ENCODE data around the gene LIMS2. TPM values are rescaled to one million over a fixed set of nuclear protein-coding genes. Genes with fewer than 3 reads are reported as not detected.

Gene LIMS2, protein sequence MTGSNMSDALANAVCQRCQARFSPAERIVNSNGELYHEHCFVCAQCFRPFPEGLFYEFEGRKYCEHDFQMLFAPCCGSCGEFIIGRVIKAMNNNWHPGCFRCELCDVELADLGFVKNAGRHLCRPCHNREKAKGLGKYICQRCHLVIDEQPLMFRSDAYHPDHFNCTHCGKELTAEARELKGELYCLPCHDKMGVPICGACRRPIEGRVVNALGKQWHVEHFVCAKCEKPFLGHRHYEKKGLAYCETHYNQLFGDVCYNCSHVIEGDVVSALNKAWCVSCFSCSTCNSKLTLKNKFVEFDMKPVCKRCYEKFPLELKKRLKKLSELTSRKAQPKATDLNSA
- 100 to 1,000 TPM; 210 to 235 TPM for total RNA-seq
- long read RNA-seq, donor 1, transcript LIMS2-202 (10 exons, 2,045 nt) = major isoform, 47 of 106 reads
- long read RNA-seq, donor 1, partial matches to known transcripts = 15 of 106 reads
- long read RNA-seq, donor 1, other reads (novel, unspliced or antisense) = 41 of 106 reads
- long read RNA-seq, donor 2, transcript LIMS2-202 (10 exons, 2,045 nt) = major isoform, 167 of 325 reads
- long read RNA-seq, donor 2, transcript LIMS2-204 (6 exons, 1,678 nt) = minor isoform, 5 of 325 reads
- long read RNA-seq, donor 2, partial matches to known transcripts = 47 of 325 reads
- long read RNA-seq, donor 2, other reads (novel, unspliced or antisense) = 100 of 325 reads

DNA sequence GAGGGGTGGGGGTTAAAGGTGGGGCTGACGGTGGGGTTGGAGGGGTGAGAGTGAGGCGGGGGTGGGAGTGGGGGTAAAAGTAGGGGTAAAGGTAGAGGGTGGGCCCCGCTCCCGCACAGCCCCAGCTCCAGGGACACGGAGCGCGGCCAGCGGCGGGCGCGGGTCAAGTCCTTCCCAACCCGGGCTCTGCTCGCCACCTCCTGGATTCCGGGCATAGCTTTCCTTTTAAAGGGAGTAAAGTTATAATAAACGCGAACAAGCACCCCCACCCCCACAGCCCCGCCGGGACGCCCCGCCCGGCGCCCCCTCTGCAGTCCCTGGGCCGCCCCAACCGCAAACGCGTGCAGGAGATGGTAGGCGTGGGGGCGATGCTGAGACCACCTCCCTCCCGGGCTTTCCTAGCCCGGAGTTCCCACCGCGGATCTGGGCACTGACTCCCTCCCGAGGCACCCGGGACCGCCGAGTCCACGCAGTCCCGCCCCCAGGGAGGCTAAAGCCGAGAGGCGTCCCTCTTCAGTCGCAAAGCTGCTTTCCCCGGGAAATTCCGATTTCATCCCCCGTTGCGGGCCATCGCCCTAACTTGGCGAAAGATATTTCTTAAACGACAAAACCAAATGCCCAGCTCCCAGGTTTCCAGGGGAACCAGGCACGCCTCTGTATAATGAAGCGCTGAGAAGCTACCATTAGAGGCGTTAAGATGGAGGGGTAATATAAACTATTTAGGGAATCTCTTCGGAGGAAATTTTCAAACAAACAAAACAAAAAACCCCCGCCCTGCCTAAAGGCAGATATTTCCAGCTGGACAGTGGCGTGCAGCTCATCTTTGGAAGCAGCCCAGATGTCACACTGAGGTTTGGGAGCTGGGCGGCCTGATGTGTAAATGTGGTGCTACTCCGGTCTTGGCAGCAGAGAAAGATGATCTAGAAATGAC lies at the start of gene LIMS2:
TSS of gene LIMS2 (minus strand) at position 200 of the 931 bp plus-strand sequence. CDS start 506 bp downstream, outside the sequence.
- intact Hi-C loops (cut with DNase I) = no loop called here
- DNase-seq (ENCODE audit: low spot score) = peak; percentile 88

DNA sequence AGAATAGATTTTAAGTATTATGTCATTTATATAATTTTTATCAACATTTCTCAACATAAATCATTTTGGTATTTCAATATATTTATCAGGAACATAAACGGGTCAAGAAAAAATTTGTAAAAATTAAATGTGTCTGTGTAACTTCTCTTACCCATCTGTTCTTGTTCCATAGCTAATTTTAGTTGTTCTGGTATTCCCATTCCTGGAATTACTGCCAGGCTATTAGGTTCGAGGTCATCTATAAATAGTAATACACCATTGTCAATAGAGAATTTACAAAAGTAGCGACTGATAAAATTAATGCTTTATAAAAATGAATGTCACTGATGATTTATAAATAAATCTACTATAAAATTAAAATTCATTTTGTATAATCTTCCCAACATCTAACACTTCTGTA lies 47.5 kb upstream of the LIMS2 start:
- intact Hi-C loops (cut with DNase I) = no loop called here

DNA sequence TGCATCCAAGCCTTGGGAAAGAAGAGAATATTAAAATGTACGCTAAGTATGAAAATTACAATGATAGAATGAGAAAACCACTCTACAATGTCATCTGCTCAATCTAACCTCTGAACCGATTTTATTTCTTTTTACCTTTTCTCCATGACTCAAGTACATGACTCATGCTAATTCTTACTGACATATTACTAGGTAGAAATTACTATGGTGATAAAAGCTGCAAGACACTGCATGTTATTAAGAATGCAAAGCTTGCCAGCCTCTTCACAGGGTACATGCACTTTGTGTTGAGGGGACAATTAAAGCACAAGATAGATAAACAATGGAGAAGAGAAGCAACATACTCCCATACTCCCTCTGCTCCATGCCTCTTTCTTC lies 46.6 kb upstream of the LIMS2 start:
- intact Hi-C loops (cut with DNase I) = no loop called here
- no peak for DNase-seq (ENCODE audit: low spot score)

More for the DNA sequence above, 47.5 kb upstream of the LIMS2 start:
- no peak for DNase-seq (ENCODE audit: low spot score)

DNA sequence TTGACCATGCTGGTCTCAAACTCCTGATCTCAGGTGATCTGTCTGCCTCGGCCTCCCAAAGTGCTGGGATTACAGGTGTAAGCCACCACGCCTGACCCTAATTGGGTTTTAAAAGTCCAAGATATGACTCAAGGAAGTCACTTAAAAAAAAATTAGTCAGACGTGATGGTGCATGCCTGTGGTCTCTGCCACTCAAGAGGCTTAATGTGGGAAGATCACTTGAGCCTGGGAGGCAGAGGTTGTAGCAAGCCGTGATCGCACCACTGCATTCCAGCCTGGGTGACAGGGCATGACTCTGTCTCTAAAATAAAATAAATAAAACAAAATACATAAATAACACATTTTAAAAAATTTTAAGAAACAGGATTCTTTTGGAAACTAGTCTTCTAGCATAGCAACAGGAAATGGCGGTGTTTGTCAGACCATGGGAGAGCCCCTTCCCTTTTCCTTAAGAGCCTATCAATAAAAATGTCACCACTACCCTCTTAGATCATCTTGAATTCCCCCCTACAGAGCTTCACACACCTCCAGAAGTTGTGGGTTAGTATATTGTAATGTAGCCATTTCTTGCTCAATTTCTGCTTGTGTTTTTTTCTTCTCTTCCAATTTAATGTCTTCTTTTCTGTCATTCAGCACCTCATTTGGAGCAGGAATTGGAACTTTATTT lies 46.1 kb upstream of the LIMS2 start:
- intact Hi-C loops (cut with DNase I) = no loop called here
- DNase-seq (ENCODE audit: low spot score) = no peak

DNA sequence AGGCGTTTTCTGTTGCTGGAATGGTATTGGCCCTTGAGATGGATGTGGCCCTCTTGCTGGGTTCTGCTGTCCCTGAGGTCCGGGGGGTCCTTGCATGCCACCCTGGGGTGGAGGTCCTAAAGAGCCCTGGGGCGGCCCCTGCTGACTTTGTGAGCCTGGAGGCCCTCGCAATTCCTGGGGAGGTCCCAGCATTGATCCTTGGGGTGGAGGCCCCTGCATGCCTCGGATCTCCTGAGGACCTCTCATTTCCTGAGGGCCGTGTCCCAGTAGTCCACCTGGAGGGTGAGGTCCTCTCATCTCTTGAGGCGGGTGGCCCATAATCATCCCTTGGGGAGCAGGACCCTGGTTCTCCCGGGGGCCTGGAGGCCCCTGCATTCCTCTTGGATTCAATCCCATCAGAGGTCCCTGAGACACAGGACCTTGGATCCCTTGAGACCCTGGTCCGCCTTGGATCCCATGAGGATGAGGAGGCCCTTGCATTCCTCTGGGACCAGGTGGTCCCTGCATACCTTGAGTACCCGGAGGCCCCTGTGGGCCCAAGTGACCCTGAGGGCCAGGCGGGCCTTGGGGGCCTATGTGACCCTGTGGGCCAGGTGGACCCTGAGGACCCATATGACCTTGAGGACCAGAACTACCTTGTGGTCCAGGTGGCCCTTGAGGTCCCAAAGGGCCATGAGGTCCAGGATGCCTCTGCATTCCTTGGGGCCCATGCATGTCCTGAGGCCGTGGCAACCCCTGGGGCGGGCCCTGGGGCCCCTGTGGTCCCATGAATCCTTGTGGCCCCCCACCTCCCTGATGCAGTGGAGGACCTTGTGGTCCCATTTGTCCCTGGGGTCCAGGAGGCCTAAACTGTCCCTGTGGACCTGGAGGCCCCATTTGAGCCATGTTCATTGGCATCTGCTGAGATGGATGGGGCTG lies 44.2 kb upstream of the LIMS2 start:
- DNase-seq (ENCODE audit: low spot score) = peak; percentile 73
- intact Hi-C loops (cut with DNase I) = no loop called here

DNA sequence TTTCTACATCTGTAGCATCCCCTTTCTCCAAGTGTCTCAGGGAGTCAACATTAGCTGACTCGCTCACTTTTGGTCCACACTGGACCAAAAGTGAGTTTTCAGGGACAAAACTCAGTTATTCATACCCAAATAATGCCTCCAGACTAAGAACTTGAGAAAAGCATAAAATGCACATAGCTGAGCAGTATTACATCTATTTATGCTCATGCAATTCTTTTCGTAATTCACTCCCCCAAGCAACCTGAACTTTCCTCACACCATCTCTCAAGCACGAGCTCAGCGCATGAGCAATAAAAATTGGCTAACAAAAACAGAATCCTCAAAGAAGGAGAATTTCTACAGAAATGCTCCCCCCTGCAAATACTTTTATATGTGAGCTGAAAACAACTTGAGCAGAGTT lies 42.9 kb upstream of the LIMS2 start:
- intact Hi-C loops (cut with DNase I) = no loop called here
- DNase-seq (ENCODE audit: low spot score) = no peak

DNA sequence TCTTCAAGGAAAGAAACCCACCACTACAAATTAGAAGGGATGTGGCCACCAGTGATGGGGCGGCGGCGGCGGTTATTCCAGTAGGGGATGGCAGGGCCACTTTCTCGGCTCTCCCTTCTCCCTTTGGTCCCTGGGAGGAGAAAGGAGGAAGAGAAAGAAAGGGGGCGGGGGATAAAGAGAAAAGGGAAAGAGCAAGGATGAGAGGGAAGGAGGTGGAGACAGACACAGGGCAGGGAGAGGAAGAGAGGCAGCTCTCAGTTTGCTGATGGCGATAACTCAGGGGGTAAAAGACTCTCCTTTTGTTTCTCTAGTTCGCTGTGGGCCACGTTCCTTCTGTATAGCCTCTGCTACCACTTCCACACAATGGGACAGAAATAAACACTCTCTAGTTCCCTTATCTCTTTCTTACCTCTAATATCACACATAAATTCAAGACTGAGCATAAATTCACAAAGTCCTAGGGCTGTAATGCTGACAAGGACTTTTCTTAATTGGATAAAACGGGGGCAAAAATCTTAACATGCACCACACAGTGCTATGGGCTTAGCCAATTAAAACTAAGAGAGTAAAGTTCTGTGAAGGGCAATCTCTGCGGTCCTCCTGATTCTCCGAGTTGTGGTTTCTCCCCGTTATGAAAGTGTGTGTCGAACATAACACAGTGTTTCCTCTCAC lies 40.6 kb upstream of the LIMS2 start:
- intact Hi-C loops (cut with DNase I) = no loop called here
- DNase-seq (ENCODE audit: low spot score) = no peak

DNA sequence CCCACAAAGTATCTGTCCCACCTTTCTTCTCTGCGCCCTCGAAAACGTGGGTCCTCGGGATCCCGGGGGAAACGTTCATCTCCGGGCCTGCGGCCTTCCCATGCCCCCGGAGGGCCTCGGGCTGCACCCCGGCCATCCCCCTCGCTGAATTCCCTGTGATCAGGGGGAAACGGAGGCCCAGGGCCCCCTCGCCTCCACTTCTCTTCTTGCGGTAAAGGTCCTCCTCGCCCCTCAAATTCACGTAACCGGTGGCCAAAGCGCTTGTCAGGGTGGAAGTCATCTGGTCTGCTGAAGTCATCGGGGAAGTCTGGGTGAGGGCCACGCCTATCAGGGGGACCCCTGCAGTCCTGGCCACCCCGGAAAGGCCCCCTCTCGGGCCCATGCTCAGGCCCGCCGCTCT lies 38.2 kb upstream of the LIMS2 start:
- intact Hi-C loops (cut with DNase I) = no loop called here
- peak; percentile 76 for DNase-seq (ENCODE audit: low spot score)

DNA sequence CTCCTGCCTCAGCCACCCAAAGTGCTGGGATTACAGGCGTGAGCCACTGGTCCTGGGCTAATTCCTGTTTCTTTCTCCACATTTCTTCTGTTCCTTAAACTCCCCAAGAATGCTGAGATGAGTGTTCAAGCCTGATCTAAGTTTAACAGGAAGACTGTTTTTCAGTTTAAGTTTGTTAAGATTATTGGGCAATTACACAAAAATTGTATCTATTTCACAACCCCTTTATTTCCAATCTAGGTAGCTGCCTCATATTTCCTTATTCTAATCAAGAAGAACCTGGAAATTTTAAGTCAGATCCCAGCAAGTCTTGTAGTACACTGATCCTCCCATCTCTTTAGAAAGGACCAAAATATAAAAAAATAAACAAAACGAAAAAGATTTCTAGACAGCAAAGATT lies 37.7 kb upstream of the LIMS2 start:
- intact Hi-C loops (cut with DNase I) = no loop called here
- no peak for DNase-seq (ENCODE audit: low spot score)

DNA sequence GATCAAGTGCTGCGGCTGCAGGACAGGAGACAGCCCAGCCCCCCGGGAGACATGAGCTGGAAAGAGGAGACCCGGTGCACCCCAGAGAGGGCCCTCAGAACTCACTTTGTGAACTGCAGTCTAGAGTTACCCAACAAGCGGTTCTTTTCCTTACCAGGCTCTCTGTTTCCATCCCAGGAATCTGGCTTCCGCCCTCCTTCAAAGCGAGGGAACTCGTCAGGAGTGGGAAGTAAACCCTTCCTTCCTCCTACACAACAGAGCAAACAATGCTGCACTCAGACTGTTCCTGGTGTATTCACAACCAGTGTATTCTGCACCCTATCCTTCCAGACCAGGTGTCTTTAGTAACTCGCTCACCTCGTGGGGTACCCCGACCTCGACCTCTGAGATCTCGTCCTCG lies 34.0 kb upstream of the LIMS2 start:
- intact Hi-C loops (cut with DNase I) = no loop called here
- DNase-seq (ENCODE audit: low spot score) = no peak

DNA sequence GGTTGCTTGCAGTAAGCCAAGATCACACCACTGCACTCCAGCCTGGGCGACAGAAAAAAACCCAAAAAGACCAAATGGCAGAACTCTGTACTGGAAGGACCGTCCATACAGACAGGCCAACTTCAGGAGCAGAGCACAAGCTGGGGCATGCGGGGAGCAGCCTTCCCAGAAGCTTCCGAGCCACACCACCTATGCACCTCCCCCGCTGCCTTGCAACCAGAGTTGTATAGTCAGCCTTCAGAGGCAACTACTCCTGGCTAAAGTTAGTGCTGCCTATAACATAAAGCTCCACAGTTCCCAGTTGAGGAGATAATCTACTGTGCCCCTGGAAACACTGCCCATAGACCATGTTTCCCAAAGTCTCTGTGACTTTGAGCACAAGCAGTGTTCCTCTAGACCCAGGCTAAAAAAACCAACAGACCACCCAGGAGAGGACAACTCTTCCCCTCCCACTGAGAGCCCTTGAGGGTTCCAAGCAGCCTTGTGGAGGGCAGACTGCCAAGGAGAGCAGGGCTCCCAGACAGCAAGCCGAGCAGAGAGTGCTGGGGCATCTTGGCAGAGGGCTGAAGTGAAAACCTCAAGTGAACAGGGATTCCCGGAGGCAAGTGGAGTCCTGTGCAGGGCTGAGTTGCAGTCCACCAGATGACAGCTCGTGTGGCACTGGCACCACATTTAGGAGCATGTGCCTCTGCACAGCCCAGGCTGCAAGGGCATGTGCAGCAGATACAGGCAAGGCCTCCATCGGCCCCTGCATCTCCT lies 32.7 kb upstream of the LIMS2 start:
- DNase-seq (ENCODE audit: low spot score) = no peak
- intact Hi-C loops (cut with DNase I) = no loop called here

DNA sequence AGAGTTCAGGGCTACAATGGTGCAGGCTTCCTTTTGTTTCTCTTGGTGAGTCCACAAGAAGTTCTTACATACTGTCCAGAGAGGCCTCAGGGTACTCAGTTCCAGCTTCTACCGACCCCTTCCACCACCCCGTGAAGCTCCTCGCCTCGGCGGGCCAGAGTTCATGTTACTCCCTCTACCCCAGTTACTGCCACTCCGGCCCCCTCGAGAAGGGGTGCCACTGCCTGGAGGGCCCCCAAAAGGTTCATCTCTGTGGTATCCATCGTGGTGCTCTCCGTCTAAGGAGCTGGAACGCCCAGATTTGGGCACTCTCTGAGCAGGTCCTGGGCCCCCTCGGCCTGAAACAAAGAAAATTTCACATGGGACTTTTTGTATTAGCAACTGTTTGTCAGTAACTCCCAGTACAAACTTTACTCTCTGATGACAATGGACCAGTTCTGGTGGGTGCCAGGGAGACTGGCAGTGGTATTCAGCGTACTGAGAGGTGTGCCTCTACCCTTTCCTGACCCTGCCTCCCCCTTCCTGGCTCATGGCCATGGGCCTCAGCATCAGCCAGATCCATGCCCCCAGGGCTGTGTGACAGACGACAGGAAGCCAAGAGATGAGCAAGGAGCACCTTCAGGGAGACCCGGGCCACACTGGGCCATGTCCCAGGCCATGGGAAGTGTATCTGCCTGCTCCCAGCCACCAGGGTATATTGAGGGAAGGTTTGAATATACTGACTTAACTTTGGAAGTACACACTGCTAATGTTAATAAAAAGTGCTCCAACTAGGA lies 31.1 kb upstream of the LIMS2 start:
- no peak for DNase-seq (ENCODE audit: low spot score)
- intact Hi-C loops (cut with DNase I) = no loop called here

DNA sequence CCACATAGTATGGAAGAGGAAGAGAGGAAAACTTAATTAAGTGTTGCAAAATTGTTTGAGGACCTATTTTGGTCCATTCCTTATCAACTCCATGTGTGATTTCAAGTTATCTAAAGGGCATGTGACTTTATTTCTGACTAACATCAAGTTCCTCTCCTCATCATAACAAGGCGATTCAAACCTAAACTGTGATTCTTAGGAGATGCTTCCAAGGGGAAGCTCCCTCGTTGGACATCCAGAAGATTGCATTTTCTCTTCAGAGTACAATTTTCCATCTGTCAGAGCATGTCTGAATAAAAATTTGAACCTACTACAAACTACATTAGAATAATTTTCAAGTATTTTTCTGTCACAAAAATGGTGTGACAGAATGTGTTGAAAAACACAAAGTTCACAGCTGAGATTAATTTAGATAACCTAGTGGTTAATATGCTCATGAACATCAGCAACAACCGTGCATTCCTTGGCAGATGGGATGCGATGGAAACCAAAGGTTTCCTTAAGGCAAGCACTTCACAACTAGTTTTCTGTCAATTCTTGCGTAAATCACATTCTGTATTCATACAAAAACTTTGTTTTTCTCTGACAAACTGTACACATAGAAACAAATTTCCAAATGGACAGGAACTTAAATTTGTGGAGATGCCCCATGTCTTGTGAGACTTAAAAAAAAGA lies 30.2 kb upstream of the LIMS2 start:
- intact Hi-C loops (cut with DNase I) = no loop called here
- DNase-seq (ENCODE audit: low spot score) = no peak

DNA sequence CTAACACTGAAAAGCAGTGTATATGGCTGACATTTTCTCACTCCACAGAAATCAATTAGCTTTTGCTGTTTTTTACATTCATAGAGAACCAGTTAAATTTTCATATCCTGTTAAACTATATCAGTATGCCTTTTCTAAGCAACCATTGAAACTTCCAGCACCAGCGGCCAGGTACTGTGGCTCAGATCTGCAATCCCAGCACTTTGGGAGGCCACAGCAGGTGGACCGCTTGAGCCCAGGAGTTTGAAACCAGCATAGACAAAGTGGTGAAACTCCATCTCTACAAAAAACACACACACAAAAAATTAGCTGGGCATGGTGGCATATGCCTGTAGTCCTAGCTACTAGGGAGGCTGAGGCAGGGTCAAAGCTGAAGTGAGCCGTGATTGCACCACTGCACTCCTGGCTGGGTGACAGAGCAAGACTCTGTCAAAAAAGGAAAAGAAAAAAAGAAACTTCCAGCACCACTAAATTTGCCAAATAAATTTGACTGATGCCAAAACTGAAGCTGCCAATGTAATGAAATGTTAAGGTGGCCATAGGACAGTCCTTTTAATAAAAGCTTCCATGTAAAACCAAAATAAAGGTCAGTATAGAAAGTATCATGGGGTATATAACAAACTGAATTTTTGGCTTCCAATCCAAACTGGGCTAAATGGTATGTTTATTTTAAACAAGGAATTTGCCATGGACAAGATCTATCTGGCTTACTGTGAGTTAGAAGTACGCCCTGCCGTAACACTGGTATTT lies 29.5 kb upstream of the LIMS2 start:
- no peak for DNase-seq (ENCODE audit: low spot score)
- intact Hi-C loops (cut with DNase I) = no loop called here

DNA sequence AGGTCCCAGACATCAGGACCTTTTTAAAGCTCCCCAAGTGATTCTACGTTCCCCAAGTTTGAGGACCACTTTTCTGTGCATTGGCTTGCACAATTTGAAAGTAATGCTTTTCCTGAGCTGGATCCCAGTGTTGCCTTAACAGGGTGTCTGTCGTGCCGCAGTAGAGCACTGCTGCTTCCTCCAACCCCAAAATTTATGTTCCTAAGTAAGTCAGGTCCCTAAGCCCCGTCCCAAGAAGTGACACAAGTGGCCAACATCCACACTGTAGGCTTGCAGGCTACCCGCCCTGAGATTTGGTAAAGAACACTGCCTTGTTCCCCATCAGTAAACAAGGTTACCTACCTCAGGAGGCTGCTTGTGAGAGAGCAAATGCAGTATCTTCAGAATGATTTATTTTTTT lies 28.0 kb upstream of the LIMS2 start:
- no peak for DNase-seq (ENCODE audit: low spot score)
- intact Hi-C loops (cut with DNase I) = no loop called here
